IMR-90 (cell line): ENCODE data around the gene IL12RB1. TPM values are rescaled to one million over a fixed set of nuclear protein-coding genes. Genes with fewer than 3 reads are reported as not detected.

Experiments
- ATAC-seq: fragments of 200-7000 bp; cut with Tn5 transposase; 2 replicates; pipeline ENCODE4 v1.9.1; 2020; ENCODE audit warnings: low read depth, mild to moderate bottlenecking, moderate library complexity
- BruUV-seq: library from RNA; stranded (reverse); fragments of 400-500 nt; replicated peaks from 2 replicates; lab custom pipeline; 2021; lab: Mats Ljungman, UMichigan
- CTCF ChIA-PET: fragments of 300-600 bp; formaldehyde crosslinking; extraction: SDS; loops from one replicate; lab custom pipeline; 2021; ENCODE audit warnings: antibody characterized with exemption; lab: Yijun Ruan, JAX
- POLR2A ChIA-PET: fragments of 300-600 bp; sonication (Branson Sonifier 250); formaldehyde crosslinking; loops from one replicate; lab custom pipeline; 2022; ENCODE audit warnings: antibody characterized with exemption; ENCODE audit not compliant: unreplicated experiment; lab: Charles Lee
- DNase-seq: peaks from one replicate; pipeline ENCODE4 v3.0.0; 2013
- H2AFZ ChIP-seq: replicated peaks from 2 replicates; pipeline ENCODE3; 2013; ENCODE audit warnings: low read length, mild to moderate bottlenecking; ENCODE audit not compliant: poor library complexity
- H2AK5ac ChIP-seq: 2 replicates; pipeline ENCODE4 v1.6.1; 2013; ENCODE audit warnings: low read depth, low read length, inconsistent platforms
- H2AK9ac ChIP-seq: replicated peaks from 2 replicates; pipeline ENCODE3; 2013; ENCODE audit warnings: mild to moderate bottlenecking, low read depth, low read length, moderate library complexity; ENCODE audit not compliant: poor library complexity
- H2BK120ac ChIP-seq: 2 replicates; pipeline ENCODE4 v1.6.1; 2013; ENCODE audit warnings: low read depth, low read length, inconsistent platforms
- H2BK15ac ChIP-seq: 3 replicates; pipeline ENCODE4 v1.6.1; 2013; ENCODE audit warnings: low read depth, low read length, inconsistent platforms
- H2BK20ac ChIP-seq: 2 replicates; pipeline ENCODE4 v1.6.1; 2013; ENCODE audit warnings: low read depth, mild to moderate bottlenecking, inconsistent platforms, low read length, moderate library complexity
- H2BK5ac ChIP-seq: 2 replicates; pipeline ENCODE4 v1.6.1; 2013; ENCODE audit warnings: mild to moderate bottlenecking, low read depth, low read length, inconsistent platforms; ENCODE audit not compliant: poor library complexity, severe bottlenecking
- H3K14ac ChIP-seq: replicated peaks from 2 replicates; pipeline ENCODE4 v1.6.1; 2013; ENCODE audit warnings: low read depth, low read length, inconsistent platforms
- H3K18ac ChIP-seq: 2 replicates; pipeline ENCODE4 v1.6.1; 2013; ENCODE audit warnings: low read depth, low read length, control low read depth
- H3K23ac ChIP-seq: 2 replicates; pipeline ENCODE4 v1.6.1; 2013; ENCODE audit warnings: low read depth, low read length, inconsistent platforms
- H3K27ac ChIP-seq: 2 replicates; pipeline ENCODE4 v1.5.1; 2013; ENCODE audit warnings: mild to moderate bottlenecking, control low read depth, low read length; ENCODE audit not compliant: insufficient read depth
- H3K27me3 ChIP-seq: 2 replicates; pipeline ENCODE4 v1.6.1; 2013; ENCODE audit warnings: low read length; ENCODE audit not compliant: control insufficient read depth, insufficient read depth
- H3K36me3 ChIP-seq: 2 replicates; pipeline ENCODE4 v1.6.1; 2013; ENCODE audit warnings: low read length, mixed read lengths; ENCODE audit not compliant: control insufficient read depth, insufficient read depth
- H3K4ac ChIP-seq: 2 replicates; pipeline ENCODE4 v1.6.1; 2013; ENCODE audit warnings: low read depth, low read length, inconsistent platforms
- H3K4me1 ChIP-seq: 2 replicates; pipeline ENCODE4 v1.6.1; 2013; ENCODE audit warnings: low read length, mixed read lengths; ENCODE audit not compliant: control insufficient read depth, insufficient read depth
- H3K4me2 ChIP-seq: 2 replicates; pipeline ENCODE4 v1.6.1; 2013; ENCODE audit warnings: low read depth, mild to moderate bottlenecking, control low read depth, low read length, moderate library complexity
- H3K4me3 ChIP-seq: 2 replicates; pipeline ENCODE4 v1.5.1; 2013; ENCODE audit warnings: low read depth, mild to moderate bottlenecking, control low read depth, low read length, moderate library complexity; ENCODE audit not compliant: insufficient read depth
- H3K56ac ChIP-seq: 2 replicates; pipeline ENCODE4 v1.6.1; 2013; ENCODE audit warnings: low read length, inconsistent platforms; ENCODE audit not compliant: insufficient read depth; ENCODE audit errors: extremely low read depth
- H3K79me1 ChIP-seq, 2 experiments: 2 replicates each; pipeline ENCODE4 v1.6.1; 2013; ENCODE audit warnings: low read length in 2 of 2, inconsistent platforms in 1 of 2, low read depth in 1 of 2
- H3K9ac ChIP-seq: 2 replicates; pipeline ENCODE4 v1.6.1; 2013; ENCODE audit warnings: low read depth, low read length, control low read depth
- H3K9me1 ChIP-seq: 2 replicates; pipeline ENCODE4 v1.6.1; 2013; ENCODE audit warnings: low read length, inconsistent platforms; ENCODE audit not compliant: insufficient read depth
- H3K9me3 ChIP-seq: 2 replicates; pipeline ENCODE4 v1.6.1; 2013; ENCODE audit warnings: low read length; ENCODE audit not compliant: control insufficient read depth, insufficient read depth
- H4K20me1 ChIP-seq: 2 replicates; pipeline ENCODE4 v1.6.1; 2013; ENCODE audit warnings: low read length, inconsistent platforms; ENCODE audit not compliant: insufficient read depth
- H4K5ac ChIP-seq: 2 replicates; pipeline ENCODE4 v1.6.1; 2013; ENCODE audit warnings: mild to moderate bottlenecking, low read depth, low read length, control low read depth
- H4K8ac ChIP-seq, 2 experiments: 2 replicates each; pipeline ENCODE4 v1.6.1; 2013; ENCODE audit warnings: low read depth in 2 of 2, low read length in 2 of 2, control low read depth in 1 of 2, inconsistent platforms in 1 of 2
- H4K91ac ChIP-seq: 2 replicates; pipeline ENCODE4 v1.6.1; 2013; ENCODE audit warnings: low read depth, low read length, inconsistent platforms; ENCODE audit not compliant: insufficient read depth
- CHD1 ChIP-seq: IDR thresholded peaks from 2 replicates; pipeline ENCODE4 v1.6.1; 2012; ENCODE audit warnings: low read depth, low read length, improper control_type of control experiment
- ELK1 ChIP-seq: fragments of 150-350 bp; IDR thresholded peaks from 2 replicates; pipeline ENCODE4 v1.6.1; 2016; ENCODE audit warnings: low read depth, mild to moderate bottlenecking, low read length, moderate library complexity, borderline replicate concordance
- NFE2L2 ChIP-seq: fragments of 150-350 bp; IDR thresholded peaks from 2 replicates; pipeline ENCODE4 v1.6.1; 2016; ENCODE audit warnings: low read depth, mild to moderate bottlenecking, low read length
- RAD21 ChIP-seq: IDR thresholded peaks from 2 replicates; pipeline ENCODE4 v1.6.1; 2012; ENCODE audit warnings: low read length, improper control_type of control experiment
- WGBS, 2 experiments: methylation state at CpG; one replicate each; pipeline versions ENCODE4 v1.1.5 to v1.1.7; 2013; ENCODE audit warnings: missing lambda C conversion rate in 2 of 2; ENCODE audit not compliant: insufficient read length in 1 of 2; ENCODE audit errors: extremely low coverage in 2 of 2; 5-methylcytosine and 5-hydroxymethylcytosine counted together
- dilution Hi-C: fragments of 300-500 bp; cut with HindIII; formaldehyde crosslinking; loops from one replicate; pipeline ENCODE4 v1.14.3; 2018; ENCODE audit warnings: low sequenced_read_pairs; ENCODE audit not compliant: unreplicated experiment
- in situ Hi-C: fragments of 300-500 bp; cut with MboI; formaldehyde crosslinking; loops from 3 replicates; pipeline ENCODE4 v1.14.3; 2019; ENCODE audit warnings: low sequenced_read_pairs, inconsistent platforms, mixed read lengths
- intact Hi-C: fragments of 100-400 bp; cut with micrococcal nuclease; formaldehyde crosslinking; loops from 2 replicates; pipeline ENCODE4 v1.10.0; 2022
- polyA plus RNA-seq, 3 experiments: library from polyadenylated mRNA; depleted of rRNA; stranded (reverse); fragments of >200 nt; gene quantifications; 2 replicates each; pipeline ENCODE4 v1.2.3, GENCODE V29; 2012; ENCODE audit warnings: low replicate concordance in 1 of 3
- total RNA-seq: library from RNA; depleted of rRNA; stranded (reverse); fragments of >200 nt; gene quantifications from 2 replicates; pipeline ENCODE4 v1.2.3, GENCODE V29; 2012

IL12RB1 gene
- total and polyA plus RNA-seq, 2 of the 4 experiments (the other 2 are of a cell fraction), result not detected

GRCh38 chr19:18089726-18090125 lies 3.0 kb upstream of the IL12RB1 start:
- POLR2A ChIA-PET, result no interaction called here
- no peaks in the 10 kb centered on the region for H3K9me3 ChIP-seq
- CTCF ChIA-PET, result no interaction called here

More at GRCh38 chr19:18089726-18090125, 3.0 kb upstream of the IL12RB1 start:
- Histone ChIP-seq H2AFZ (no peak overlapping the region), H3K4me3 (no peak overlapping the region), H3K4ac (no peak overlapping the region), H3K27ac (no peak overlapping the region), H4K8ac (no peak overlapping the region), H3K9me1 (no peaks in the 10 kb centered on the region), H2AK9ac (no peak overlapping the region), H2BK20ac (no peak overlapping the region), H2BK15ac (no peak overlapping the region), H4K20me1 (no peaks in the 10 kb centered on the region), H3K27me3 (peaks cover under 1% of the 10 kb centered on the region; the same call in 1 of the 2 replicates), H3K18ac (no peak overlapping the region), H3K23ac (no peak overlapping the region), H3K4me1 (no peaks in the 10 kb centered on the region), H3K79me1 (no peaks in the 10 kb centered on the region), H4K91ac (no peak overlapping the region), H2BK5ac (no peak overlapping the region), H2BK120ac (no peak overlapping the region), H4K5ac (no peak overlapping the region), H3K36me3 (no peaks in the 10 kb centered on the region), H3K4me2 (no peak overlapping the region), H3K56ac (no peak overlapping the region), H2AK5ac (no peak overlapping the region), H3K9ac (no peak overlapping the region), H3K14ac (no peak overlapping the region)
- BruUV-seq, result no TSS peak
- in situ Hi-C loops, result no loop called here
- WGBS, 2 experiments, result 73% methylated on average over 2 of the region's 5 CpGs; no CpG with 5 or more reads in 1 of the 2 experiments
- TF ChIP-seq CHD1, result no peak
- no peak for TF ChIP-seq RAD21
- TF ChIP-seq NFE2L2, result no peak
- no peak for TF ChIP-seq ELK1
- no peak for DNase-seq
- no peak for ATAC-seq
- intact Hi-C loops, result no loop called here
- dilution Hi-C loops, result no loop called here
